Stimulated activated CD4-positive, alpha-beta T cell treated with anti-CD3 and anti-CD28 coated beads, Interleukin-2, amount 100 ng/mL, for 48 hours (primary cell): Measurements from ENCODE around the gene UBAP1L.
"Not testable (repeated sequence)": the region's sequence is repeated elsewhere in the genome, so short reads cannot be mapped to it uniquely, and the experiment has no call there.

Experiments used
- DNase-seq, 2 donors: peaks; one replicate each; pipeline ENCODE4 v3.0.0-alpha.2; 2020

UBAP1L gene

DNA sequence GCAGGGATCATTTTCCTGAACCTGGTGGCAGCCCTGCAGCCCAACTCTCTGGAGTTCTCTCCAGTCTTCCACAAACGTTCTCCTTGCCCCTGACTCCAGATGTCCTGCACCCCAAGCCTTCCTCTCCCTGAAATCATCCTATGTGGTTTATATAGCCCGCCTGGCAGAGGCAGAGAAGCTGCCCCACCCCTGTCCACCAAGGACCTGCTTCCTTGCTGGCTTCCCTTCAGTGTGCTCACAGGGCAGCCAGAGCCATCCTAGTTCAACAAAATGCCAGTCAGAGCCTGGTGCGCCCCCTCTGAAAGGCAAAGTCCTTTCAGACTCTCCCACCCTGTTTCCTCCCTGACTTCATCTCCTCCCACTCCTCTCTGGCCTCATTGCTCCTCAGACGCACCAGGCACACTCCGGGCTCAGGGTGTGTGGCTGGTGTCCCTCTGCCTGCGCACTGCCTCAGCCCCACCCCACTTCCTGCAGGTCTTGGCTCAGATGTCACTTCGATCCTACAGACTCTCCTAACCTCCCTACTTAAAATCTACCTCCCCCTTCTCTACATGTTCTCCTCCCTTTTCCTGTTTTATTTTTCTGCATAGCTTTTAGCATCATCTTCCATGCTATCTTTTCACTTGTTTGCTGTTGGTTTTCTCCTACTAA, 32.6 kb downstream of the UBAP1L start:
- DNase-seq = peak in 1 of 2 donors; percentile 10

DNA sequence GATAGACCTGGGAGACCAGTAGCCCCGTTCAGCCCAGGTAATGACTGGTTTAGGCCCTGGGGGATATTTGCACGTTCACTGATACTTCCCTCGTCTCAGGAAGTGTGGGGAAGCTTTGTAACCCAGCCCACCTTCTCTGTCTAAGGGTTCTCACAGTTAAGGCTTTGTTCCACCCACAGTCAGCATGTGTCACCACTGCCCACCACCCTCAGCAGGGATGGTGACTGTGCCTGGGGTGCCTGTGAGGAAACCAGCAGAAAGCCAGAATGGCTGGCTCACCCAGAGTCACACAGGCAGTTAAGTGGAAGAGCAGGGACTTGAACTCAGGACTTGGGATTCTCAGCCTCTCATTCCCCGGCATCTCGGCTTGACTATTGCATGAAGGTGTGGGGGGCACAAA, 33.2 kb downstream of the UBAP1L start:
- DNase-seq = peak in 1 of 2 donors; percentile 18

DNA sequence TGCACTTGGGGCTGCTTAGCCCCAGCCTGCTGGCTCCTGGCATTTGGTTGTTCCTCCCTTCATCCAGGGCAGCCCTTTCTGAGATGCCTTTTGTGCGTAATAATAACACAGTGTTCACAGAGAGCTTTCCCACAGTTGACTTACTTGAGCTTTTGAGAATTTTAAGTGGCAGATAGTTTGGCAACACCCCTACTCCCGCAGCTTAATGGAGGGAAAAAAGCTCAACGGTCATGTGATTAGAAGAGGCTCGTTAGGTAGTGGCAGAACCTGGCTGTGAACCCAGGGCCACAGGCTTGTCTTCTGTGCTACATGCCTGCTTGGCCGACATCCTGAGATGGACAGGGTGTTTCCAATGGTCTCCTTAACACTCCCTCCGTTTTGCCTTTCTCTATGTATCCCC, 33.7 kb downstream of the UBAP1L start:
- no peak for DNase-seq

DNA sequence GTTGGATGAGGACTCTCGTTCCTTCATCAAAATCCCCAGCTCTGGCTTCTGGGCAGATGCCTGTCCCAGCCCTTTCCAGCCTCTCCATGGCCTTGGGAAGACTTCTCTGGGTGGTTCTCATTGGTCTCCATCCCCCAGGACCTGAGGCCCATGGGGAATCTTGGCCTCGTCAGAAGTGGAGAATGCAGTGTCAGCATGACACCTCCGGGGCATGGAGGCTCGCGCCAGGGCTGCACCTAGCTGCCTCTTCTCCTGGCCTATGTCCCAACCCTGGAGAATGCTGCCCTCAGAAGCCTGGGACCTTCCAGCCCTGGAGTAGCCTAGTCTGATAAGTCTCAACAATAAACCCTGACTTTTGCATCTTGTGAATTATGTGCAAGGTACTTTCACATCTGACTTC, 35.4 kb downstream of the UBAP1L start:
- no peak for DNase-seq

DNA sequence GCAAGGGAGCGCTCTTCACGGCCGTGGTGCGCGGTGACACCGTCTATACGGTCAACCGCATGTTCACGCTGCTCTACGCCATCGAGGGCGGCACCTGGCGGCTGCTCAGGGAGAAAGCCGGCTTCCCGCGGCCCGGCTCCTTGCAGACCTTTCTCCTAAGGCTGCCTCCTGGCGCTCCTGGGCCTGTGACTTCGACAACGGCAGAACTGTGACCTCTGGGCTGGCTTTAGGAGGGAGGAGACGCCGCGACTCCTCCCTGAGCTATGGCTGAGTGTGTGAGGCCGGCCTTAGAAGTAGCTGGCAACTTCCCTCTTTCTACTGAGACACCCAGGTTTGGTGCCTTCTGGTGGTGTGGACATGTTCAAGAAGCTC, 37.0 kb downstream of the UBAP1L start:
- peak; percentile 48 to 51 for DNase-seq

DNA sequence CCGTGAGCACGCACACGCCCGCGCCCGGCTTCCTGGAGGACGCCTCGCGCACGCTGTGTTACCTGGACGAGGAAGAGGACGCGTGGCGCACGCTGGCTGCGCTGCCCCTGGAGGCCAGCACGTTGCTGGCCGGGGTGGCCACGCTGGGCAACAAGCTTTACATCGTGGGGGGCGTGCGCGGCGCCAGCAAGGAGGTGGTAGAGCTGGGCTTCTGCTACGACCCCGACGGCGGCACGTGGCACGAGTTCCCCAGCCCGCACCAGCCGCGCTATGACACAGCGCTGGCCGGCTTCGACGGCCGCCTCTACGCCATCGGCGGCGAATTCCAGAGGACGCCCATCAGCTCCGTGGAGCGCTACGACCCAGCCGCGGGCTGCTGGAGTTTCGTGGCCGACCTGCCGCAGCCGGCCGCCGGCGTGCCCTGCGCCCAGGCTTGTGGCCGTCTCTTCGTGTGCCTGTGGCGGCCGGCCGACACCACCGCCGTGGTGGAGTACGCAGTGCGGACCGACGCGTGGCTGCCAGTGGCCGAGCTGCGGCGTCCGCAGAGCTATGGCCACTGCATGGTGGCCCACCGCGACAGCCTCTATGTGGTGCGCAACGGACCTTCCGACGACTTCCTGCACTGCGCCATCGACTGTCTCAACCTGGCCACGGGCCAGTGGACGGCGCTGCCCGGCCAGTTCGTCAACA, 37.6 kb downstream of the UBAP1L start:
- DNase-seq = no peak

DNA sequence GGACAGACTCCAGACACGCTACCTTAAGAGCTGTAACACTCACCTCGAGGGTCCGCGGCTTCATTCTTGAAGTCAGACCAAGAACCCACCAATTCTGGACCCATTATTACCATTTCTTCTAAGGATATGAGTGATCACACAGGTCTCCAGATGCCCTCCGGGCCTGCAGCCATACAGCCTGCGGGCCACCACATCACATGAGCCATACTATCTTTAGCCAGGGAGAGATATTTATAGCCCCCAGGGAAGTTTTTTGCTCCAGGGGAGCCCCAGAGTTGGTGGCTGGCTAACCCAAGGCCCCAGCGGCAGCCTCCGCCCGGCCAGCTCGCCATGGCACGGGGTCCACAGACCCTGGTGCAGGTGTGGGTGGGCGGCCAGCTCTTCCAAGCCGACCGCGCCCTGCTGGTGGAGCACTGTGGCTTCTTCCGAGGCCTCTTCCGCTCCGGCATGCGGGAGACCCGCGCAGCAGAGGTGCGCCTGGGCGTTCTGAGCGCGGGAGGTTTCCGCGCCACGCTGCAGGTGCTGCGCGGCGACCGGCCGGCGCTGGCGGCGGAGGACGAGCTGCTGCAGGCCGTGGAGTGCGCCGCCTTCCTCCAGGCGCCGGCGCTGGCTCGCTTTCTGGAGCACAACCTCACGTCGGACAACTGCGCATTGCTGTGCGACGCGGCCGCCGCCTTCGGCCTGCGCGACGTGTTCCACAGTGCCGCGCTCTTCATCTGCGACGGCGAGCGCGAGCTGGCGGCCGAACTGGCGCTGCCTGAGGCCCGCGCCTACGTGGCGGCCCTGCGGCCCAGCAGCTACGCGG, 38.3 kb downstream of the UBAP1L start, which contains the start of gene KBTBD13:
KBTBD13 (plus strand) TSS at position 261 of the 805 bp plus-strand sequence; CDS start at position 331, 70 bp downstream.
- DNase-seq = no peak

DNA sequence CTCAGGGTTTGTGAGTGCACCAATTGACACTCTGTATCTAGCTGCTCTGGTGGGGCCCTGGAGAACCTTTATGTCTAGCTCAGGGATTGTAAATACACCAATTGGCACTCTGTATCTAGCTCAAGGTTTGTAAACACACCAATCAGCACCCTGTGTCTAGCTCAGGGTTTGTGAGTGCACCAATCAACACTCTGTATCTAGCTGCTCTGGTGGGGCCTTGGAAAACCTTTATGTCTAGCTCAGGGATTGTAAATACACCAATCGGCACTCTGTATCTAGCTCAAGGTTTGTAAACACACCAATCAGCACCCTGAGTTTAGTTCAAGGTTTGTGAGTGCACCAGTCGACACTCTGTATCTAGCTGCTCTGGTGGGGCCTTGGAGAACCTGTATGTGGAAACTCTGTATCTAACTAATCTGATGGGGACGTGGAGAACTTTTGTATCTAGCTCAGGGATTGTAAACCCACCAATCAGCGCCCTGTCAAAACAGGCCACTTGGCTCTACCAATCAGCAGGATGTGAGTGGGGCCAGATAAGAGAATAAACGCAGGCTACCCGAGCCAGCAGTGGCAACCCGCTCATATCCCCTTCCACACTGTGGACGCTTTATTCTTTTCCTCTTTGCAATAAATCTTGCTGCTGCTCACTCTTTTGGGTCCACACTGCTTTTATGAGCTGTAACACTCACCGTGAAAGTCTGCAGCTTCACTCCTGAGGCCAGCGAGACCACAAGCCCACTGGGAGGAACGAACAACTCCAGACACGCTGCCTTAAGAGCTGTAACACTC, 39.2 kb downstream of the UBAP1L start:
- not testable (repeated sequence) for DNase-seq

DNA sequence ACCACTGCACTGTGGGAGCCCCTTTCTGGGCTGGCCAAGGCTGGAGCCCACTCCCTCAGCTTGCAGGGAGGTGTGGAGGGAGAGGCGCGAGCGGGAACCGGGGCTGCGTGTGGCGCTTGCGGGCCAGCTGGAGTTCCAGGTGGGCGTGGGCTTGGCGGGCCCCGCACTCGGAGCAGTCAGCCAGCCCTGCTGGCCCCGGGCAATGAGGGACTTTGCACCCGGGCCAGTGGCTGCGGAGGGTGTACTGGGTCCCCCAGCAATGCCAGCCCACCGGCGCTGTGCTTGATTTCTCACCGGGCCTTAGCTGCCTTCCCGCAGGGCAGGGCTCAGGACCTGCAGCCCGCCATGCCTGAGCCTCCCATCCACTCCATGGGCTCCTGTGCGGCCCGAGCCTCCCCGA, 40.1 kb downstream of the UBAP1L start:
- DNase-seq = not testable (repeated sequence)

DNA sequence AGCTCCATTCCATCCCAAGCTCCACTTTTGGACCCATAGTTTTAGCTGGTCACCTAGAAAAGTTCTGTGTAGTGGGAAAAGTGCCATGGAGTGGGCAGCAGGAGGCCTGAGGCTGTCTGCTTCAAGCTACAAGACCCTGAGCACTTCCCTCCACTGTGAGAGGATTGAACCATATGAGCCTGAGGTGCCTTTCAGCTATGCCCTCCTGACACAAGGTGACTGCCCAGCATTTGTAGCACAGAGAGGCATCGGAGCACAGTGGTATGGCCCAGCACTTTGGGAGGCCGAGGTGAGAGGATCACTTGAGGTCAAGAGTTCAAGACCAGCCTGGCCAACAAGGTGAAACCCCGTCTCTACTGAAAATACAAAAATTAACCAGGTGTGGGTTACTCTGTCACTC, 42.4 kb downstream of the UBAP1L start:
- no peak for DNase-seq

DNA sequence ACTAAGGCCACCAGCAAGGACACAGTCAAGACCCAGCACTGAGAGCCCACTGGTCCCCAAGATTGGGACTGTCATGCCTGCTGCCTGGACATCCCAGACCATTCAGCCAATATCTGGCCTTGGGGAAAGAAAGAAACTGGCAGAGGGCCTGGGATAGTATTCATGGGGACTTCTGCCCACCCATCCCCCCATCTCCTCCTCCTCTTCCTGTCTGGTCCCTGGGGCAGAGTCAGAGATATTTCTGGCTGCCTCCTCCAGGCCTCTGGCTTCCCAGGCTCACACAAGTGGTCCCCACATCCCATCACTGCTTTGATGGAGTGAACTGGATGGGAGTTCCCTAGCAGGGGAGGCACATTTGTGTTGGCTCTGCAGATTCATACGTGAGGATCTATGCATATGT, 43.0 kb downstream of the UBAP1L start:
- DNase-seq = no peak

DNA sequence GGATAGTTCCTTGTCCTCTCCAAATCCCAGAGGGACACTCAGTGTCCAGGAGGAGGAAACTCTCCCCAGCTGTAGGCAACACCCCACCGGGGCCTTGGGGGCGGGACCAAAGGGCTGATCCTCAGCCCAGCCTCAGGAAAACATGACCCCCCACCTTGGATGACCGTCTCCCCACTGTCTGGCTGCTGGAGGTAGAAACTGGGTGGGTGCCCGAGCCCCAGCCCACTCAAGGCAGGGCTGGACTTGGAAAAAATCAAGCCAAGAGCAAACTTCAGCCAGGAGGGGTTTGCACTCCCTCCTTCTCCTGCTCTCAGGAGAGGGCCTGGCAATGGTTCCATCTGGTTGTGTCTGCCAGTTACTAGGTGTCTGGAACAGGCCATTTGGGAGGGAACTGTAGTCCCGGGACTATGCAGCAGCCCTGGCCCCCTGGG, 43.6 kb downstream of the UBAP1L start:
- DNase-seq = no peak

DNA sequence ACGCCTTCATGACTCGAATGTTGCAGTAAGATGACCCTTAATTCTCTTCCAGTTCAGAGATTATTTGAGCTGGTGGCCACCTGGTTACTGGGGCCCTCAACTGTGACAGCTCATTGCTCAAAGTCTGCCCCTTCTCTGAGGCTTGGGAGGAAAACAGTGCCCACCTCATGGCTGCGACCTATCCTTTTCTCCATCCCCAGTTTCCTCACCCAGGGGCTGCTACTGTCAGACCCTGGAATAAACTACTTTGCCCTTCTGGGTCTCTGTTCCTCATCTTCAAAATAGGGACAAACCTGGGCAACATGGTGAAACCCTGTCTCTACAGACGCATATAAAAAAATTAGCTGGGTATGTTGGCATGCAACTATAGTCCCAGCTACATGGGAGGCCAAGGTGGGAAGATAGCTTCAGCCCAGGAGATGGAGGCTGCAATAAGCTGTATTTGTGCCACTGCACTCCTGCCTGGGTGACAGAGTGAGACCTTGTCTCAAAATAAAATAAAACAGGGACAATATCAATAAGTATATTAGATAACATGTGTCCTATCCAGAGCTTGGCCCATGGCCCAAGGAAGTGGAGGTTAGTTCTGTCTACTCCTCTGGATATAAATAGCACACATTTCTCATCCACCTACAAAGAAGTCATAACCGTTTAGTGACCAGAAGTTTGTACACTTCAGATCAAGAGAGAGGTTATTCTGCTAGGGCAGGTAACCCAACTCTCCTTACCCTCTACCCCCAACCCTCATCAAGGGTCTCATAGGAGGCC, 45.0 kb downstream of the UBAP1L start:
- no peak for DNase-seq

DNA sequence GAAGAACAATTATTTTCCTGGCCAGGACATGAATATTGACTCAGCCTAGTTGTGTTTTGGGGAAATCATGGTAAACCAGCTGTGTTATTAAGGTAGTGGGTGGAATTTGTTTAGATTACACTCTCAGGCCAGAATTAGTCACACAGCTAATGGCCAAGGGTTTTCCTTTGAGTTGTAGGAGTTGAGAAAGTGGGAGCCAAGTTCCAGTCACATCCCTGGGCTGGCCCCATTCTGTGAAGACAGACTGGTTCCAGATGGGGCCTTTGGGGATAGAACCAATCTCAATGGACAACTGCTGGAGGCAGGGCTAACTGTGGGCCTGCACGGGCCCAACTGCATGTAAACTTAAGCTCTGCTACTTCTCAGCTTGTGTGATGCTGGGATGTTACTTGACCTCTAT, 45.8 kb downstream of the UBAP1L start:
- DNase-seq = no peak

DNA sequence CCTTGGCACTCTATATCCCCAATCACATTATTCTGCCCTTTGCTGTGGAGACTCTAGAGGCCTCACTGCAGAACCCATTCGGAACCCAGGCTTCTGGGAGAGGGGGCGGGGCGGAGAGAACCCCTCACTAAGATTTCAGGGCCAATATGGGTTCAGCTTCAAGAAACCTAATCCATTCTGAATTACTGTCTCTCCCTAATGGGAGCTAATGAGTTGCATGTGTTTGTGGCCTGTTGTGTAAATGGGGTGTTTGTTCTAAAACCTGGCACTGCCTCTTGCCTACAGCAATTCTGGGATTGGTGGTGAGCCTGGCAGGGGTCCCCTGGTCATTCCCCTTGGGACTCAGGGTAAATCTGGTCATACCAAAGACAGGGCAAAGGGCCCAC, 46.6 kb downstream of the UBAP1L start:
- no peak for DNase-seq

DNA sequence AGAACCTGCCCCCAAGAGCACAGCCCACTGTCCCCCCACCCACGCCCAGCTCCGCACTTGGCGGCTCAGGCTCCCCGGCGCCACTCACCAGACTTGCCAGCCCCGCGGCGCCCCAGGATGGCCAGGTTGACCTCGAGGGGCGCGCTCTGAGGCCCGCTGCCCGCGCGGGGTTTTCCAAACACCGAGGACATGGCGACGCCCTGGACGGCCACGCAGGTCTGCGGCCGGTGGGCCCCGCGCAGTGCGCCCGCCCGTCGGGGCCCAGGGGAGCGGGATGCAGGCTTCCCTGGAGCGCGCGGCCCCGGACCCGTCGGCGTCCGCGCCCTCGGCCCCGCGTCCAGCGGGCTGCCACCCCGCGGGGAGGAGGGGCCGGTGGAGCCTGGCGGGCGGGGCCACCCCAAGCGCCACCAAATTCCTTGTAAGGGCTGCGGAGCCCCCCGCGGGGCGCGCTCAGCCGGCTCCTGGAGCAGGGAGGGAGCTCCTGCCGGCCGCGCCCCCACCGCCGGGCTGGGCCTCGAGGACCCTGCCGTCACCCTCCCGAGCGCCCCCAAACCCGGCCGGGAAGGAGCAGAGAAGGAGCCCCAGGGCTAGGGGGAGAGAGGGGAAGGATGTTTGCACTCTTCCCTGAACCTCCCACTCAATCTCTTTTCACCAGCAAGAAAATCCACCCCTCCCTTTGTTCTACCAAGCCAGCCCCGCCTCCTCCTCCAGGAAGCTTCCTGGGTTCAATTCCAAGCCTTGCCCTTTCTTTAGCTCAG, 47.2 kb downstream of the UBAP1L start, which contains the start of gene RASL12:
RASL12 (minus strand) TSS at position 347 of the 758 bp plus-strand sequence; CDS start at position 191, 156 bp downstream.
- no peak for DNase-seq

DNA sequence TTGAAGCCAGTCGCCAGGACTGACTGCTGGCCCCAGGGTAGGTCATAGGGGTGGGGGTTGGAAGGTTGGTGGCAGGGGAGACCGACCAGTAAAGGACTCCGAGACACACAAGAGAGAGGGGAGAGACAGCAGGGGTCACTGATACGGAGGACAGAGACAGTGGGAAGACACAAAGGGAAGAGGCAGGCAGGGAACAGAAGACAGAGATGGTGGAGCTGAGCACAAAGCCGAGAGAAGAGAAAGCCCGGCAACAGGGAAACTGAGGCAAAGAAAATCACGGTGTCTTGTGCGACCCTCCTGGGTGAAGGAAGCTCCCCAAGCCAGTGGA, 47.7 kb downstream of the UBAP1L start:
- DNase-seq = no peak

DNA sequence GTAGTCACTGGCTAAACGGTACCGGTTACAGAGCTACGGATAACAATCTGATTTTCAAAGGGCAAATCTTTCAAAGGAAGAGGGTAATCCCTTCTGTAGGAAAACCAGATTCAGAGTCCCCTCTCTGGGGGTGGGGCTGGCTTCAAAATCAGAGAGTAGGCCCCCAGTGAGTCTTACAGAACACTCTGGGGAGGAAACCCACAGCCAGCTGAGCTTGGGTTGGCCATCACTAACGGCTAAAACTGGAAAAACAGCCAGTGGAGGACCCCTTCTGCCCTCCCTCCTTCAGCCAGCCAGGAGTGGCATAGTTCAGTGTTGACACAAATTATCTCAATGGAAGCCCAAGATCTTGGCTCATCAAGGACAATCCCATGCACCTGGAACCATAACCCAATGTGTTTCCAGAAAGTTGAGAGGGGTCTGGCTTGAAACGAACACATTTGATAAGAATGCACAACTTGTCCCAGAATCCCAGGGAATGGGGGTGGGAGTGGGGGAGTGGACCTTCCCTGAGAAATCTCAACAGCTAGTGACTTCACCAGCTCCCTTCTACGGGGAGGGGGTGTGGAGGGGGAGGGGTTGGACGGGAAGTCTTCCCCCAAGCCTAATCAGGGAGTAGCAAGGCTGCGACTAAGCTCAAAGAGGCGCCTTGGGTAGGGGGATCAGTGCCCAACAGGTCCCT, 48.2 kb downstream of the UBAP1L start:
- no peak for DNase-seq

DNA sequence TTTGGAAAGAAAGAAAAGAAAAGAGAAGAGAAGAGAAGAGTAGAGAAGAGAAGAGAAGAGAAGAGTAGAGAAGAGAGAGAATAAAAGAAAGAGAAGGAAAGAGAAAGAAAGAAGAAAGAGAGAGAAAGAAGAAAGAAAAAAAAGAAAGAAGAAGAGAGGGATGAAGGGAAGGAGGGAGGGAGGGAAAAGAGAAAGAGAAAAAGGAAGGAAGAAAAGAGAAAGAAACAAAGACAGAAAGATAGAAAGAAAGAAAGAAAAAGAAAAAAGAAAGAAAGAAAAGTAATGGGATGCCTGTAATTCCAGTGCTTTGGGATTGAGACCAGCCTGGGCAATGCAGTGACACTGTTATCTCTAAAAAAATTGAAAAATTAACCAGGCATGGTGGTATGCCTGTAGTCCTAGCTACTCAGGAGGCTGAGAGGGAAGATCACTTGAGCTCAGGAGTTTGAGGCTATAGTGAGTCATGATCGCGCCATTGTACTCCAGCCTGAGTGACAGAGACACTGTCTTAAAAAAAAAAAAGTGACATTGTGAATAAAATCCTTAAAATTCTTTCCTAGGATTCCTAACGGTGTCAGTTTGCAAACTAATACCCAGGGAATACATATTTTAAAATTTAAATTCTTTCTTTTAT, 48.9 kb downstream of the UBAP1L start:
- no peak for DNase-seq

DNA sequence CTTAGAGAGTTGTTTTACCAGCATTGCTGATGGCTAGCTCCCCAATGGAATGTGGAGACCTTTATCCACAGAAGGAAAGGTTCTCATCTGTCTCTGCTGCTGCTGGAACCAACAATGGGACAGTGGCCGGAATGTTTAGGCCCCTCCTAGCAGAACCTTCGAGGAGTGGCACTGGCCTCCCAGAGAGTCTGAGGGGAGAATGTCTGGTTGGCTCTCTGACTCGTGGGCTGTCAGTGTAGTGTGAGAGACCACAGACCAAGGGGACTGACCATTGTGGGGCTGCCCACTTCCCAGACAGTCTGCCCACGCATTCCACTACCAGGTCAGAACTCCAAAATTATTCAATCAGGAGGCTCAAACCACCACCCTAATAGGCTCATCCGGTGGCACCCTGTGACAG, 52.3 kb downstream of the UBAP1L start:
- DNase-seq = no peak
